HG03103 (cell line): ENCODE results near the gene RALGAPA1.

Experiments used
- ATAC-seq: cut with Tn5 transposase; IDR thresholded peaks from one replicate; pipeline ENCODE4 v1.9.1; 2021; ENCODE audit warnings: low read depth; ENCODE audit not compliant: unreplicated experiment

RALGAPA1 gene

DNA sequence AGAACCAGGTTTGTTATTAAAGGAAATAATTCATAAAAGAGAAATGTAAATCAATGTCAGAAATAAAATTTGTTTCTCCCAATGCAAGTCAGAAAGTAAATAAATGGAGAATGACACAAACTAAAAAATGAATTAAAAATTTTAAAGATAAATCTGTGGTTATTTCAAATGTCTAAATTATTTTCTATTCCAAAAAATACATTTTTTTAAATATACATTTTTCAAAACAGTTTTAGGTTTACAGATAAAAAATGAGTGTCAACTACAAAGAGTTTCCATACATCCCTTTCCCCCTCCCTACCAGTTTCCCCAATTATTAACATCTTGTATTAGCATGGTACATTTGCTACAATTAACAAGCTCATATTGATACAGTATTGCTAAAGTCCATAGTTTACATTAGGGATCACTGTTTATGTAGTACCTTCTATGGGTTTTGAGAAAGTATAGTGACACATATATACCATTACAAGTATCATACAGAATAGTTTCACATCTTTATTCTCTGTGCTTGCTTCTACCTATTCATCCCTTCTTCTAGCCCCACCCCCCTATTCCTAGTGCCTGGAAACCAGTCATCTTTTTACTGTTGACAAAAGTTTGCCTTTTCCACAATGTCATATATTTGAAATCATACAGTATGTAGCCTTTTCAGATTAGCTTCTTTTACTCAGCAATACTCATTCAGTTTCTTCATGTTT is 104.2 kb downstream of the RALGAPA1 start:
- ATAC-seq: no peak

DNA sequence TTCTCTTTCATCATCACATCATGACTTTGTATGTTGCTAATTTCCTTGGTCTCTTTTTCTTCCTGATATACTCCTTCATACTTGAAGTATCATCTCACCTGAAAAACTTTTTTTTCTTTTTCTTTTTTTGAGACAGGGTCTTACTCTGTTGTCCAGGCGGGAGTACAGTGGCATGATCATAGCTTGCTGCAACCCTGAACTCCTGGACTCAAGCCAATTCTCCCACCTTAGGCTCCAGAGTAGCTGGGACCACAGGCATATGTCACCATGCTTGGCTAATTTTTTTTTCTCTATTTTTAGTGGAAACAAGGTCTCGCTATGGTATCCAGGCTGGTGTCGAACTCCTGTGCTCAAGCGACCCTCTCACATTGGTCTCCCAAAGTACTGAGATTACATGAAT is 107.6 kb downstream of the RALGAPA1 start:
- ATAC-seq: no peak

DNA sequence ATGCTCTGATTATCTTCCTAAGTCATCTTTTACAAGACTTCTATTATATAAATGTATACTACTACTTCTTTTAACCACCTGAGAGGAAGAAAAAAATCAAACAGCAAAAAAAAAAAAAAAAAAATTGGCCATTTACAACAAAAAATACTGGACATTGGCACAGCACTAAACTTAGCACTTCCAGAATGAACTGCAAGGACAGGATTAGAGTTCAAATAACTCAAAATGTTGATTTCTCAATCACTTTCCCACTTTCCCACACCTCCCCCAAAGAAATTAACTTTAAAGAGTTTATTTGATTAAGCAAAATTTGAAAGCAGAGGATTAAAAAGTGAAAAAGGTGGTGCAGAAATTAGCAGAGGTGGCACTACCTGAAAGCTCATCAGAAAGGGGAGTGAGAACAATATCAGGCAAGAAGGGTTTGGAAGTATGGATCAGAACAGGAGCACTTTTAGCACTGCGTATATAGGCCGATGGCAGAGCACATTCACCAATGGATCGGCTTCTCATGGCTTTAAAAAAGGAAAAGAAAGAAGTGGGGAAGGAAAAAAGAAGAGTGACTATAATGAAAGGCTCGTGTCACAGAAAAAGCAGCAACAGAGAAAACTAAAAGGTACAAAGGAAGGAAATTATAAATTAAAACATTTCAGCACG is 109.2 kb downstream of the RALGAPA1 start:
- ATAC-seq: no peak

DNA sequence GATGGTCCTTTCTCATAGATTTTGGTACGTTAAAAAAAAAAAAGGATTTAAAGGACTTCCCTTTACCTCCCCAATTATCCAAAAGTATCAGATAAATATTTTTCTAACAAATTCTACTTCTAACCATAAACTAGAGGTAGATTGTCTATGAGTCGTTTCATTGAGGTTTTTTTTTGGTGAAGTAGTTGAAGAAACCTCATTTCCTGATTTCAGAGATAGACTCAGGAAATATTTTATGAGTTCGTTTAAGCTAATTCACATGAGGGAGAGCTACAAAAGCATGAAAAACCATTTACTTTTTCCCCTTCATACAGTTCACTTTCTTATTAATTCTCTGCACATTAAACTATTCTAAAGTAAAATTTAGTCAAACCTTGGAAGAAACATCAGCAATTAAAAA is 112.5 kb downstream of the RALGAPA1 start:
- no peak for ATAC-seq

DNA sequence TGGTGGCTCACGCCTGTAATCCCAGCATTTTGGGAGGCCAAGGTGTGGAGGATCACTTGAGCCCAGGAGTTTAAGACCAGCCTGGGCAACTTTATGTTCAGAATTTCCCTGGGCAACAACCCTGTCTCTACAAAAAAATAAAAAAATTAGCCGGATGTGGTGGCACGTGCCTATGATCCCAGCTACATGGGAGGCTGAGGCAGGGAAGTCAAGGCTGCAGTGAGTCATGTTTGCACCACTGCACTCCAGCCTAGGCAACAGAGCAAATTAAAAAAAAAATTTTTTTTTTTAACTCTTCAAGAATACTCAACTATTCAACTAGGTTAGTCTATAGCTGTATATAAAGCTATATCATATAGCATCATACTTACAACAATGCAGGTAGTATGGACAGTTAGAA is 113.0 kb downstream of the RALGAPA1 start:
- no peak for ATAC-seq

DNA sequence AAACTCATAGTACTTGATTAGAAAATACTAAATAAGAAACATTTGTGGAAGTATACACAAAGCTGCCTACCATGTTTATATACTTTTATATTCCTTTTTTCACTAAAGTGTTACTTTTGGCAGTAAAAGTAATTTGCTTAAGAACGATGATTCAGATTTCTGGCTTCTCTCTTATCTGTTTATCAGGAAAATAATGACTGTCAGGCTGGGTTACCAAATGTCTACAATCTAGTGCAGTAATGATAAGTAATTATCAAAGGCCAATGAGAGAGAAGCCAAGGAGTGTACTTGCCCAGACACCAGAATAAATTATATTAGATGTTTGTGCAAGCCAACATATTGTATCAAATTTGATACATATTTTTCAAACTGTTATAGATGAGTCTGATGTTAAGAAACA is 113.4 kb downstream of the RALGAPA1 start:
- ATAC-seq: no peak

DNA sequence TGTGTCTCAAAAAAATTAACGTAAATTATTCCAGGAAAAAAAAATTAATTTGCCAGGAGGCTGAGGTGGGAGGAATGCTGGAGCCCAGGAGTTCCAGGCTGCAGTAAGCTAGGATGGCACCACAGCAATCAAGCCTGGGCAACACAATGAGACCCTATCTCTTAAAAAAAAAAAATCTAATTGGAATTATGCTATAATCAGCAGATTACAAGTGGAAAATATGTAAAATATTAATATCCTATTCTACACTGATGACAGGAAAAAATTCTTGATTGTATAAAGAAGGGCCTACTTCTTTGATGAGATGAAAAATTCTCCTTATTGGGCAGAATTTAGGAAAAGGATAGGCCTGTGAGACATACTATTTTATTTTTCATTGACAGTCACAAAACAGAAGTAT is 114.0 kb downstream of the RALGAPA1 start:
- ATAC-seq: no peak

DNA sequence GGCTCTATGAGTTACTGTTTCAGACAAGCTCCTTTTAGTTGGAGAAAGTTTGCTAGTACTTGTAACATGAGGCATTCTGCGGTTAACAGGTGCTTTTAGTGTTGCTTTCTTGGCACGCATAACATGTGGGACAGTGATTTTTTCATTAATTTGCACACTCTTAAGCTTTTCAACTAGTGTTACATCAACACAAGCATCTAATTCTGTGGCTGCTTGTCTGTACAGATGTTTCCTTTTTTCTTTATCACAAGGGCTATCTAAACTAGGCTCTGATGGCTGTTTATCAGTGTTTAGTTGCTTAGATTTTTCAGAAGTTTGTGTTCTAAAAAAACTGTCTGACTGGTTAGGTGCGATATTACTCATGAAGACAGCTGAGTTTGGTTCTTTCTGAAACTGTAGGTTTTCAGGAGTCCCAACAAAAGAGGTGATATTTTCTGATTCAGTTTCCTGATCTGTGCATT is 120.1 kb downstream of the RALGAPA1 start:
- ATAC-seq: no peak

DNA sequence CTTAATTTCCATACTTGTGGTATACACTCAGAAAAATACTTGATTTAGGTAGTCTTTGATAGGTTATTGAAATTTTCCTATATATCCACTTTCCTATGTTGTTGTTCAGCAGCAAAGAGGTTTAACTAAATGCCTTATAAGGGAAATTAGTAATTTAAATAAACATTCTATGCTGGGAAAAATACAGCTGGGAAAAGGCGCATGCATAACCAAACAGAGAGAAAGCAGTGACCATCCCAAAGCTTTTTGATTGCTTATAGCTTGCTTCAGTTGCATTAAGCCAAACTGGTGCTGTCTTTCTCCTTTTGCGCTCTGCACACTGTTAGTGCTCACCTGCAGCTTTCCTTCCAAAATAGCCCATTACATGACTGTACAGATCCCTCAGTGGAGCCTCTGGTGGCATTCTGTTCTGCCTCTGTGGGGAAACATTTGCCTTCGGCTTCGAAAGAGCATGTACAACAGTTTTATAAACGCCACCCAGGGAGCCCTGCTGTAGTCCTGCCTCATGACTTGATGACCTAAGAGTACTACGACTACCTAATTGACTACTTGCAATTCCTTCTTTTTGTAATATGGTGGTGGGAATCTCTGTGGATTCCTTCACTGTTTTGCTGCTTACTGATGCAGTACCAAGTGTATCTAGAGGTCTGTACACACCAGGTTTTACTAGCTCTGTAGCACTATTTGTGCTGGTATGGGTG is 120.8 kb downstream of the RALGAPA1 start:
- ATAC-seq: no peak

DNA sequence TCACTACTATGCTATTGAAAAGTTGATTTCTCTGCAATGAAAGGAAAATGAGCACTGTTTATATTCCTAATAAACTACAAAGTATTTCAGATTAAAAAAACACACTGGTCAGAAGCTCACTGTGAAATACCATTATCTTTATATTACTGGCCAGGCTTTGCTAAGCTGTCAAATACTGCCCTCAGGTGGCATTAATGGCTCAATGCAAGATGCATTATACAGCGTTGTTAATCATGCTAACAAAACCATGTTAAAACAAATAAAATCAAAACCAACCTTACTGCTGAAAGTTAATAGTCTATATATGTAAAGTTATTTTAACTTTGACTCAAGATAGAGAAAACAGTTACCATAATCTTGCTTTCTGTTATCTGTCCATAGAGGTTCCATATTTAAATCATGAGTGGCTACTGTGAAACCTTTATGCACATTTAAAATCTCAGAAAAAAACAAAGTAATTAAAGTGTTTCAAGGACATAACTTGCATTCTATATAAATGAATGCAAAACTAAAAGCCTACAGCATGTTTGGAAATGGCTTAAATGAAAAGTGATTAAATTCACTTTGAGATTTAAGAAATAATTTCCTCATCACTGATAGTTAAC is 121.7 kb downstream of the RALGAPA1 start:
- no peak for ATAC-seq

DNA sequence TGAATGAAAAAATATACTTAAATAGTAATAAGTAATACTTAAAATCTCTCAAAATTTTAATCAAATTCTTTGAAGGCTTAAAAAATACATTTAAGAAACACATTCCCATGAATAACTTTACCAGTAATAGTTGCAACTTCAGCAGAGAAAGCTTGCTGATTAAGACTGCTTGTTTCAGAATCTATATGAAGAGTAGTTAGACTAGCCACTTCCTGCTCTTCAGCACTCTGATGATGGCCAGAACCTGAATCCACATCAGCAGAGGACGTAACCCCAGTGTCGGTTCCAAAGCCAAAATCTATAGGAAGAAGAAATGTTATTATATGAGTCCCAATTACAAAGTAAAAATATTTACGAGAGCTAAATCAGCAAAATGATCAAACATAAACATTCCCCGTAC is 125.4 kb downstream of the RALGAPA1 start:
- peak; percentile 66 for ATAC-seq

DNA sequence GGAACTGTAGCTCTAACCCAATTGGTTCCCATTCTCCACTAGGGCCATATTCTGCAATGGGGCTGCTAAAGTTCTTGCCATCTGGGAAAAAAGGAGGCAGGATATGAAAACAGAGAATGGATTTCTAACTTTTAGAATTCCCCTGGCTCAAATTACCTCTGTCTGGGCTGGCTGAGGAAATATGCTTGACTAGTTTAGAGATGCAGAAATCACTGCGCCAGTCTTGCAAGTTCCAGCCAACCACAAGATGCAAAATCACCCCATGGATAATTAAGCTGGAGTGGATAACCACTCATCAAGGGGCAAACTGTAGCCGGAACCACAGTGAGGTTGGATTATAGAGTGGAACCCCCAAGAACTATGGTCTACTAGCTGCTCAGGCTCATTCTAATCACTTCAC is 126.3 kb downstream of the RALGAPA1 start:
- no peak for ATAC-seq

DNA sequence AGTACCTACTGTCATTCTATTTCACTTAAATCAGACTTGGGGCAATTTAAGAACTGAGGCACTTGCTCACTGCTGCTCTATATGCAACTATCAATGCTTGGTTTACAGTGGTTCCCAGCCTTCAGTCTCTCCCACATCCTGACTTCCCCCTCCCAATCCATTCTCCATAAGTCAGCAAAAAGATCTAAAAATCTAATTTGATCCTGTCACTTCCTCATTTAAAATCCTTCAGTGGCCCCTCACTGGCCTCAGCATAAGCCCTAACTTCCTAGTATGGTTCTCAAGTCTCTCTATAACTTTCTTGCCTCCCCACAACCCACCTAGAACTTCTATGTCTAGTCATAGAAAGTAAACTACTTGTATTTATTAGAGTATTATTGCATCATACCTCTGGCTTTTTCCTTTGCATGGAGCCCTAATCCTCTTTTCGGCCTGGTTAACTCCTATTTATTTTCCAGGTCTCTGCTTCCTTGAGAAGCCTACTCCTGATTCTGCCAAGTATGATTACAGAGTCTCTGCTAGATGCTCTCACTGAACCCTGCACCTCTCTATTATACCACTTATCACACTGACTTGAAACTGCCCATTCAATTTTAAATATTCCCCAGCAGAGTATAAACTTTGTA is 130.6 kb downstream of the RALGAPA1 start:
- no peak for ATAC-seq

DNA sequence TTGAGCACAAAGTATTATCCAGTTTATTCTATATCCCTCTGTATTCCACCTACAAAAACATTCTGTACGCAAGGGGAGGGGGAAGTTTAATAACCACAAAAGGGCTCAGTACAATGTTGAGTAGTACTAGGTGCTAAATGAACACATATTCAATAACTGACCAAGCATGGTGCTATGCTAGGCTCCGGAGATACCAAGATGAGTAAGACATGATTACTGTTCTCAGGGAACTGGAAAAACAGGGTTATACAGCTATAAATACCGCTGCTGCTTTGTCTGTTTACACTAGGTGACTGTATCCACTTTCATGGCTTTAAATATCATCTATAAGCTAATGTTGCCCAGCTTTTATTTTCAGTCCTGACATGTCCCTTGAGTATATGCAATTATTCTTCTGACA is 139.3 kb downstream of the RALGAPA1 start:
- ATAC-seq: no peak

DNA sequence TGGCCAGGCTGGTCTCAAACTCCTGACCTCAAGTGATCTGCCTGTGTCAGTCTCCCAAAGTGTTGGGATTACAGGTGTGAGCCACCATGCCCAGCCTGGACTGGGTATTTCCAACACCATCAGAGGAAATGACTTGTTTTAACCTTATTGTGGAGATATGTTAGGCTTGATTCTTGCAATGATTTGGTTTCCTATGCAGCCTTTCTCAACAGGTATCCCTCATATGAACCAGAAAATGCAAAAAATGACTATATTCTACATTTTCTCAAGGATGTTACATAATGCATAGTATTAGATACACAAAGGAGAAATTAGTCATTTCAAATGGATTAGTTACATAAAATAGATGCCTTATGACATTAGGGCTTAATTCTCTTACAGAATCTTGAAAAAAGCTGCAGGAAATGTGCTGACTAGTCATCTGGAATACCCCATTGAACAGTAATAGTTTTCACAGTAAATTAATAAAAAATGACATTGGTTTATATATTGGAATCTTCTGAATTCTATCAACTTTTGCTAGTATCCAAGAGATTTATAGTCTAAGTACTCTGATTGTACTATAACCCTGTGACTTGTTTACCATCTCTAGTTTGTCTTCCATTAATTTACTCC is 142.6 kb downstream of the RALGAPA1 start:
- no peak for ATAC-seq

DNA sequence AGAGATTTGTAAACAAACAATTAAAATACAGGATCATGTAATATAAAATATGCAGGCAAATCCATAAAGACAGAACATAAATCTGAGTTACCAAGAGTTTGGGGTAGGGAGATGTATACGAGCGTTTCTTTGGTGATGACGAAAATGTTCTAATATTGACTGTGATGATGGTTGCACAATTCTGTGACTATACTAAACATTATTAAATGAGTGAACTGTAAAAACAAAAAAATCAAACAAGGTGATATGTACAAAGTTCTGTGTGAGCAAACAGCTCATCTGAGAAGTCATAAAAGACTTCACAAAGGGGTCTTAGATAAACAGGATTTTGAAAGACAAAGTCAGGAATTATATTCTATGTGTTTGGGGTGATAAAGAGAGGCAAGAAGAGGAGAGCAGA is 147.2 kb downstream of the RALGAPA1 start:
- no peak for ATAC-seq

DNA sequence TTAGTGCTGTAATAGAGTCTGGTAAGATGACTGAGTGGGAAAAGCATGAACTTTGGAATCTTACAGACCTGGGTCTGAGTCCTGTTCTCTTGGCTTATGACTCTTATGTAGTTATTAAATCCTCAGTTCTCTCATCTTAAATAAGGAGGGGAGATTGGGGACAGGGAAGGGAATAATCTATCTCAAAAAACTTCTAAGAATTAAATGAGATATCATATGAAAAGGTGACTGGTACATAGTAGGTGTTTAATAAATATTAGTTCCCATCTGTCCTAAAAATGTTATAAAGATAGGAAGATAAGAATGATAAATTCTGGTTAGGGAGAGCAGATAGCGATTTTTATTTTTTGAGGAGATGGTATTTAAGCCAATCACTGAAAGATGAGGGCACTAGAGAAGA is 156.1 kb downstream of the RALGAPA1 start:
- no peak for ATAC-seq

DNA sequence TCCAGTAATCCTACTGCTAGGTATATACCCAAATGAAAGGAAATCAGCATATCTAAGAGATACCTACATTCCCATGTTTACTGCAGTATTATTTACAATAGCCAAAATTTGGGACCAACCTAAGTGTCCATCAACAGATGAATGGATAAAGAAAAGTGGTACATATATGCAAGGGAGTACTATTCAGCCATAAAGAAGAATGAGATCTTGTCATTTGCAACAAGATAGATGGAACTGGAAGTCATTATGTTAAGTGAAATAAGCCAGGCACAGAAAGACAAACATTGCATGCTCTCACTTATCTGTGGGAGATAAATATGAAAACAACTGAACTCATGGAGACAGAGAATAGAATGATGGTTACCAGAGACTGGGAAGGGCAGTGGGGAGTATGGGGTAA is 165.6 kb downstream of the RALGAPA1 start:
- ATAC-seq: no peak

DNA sequence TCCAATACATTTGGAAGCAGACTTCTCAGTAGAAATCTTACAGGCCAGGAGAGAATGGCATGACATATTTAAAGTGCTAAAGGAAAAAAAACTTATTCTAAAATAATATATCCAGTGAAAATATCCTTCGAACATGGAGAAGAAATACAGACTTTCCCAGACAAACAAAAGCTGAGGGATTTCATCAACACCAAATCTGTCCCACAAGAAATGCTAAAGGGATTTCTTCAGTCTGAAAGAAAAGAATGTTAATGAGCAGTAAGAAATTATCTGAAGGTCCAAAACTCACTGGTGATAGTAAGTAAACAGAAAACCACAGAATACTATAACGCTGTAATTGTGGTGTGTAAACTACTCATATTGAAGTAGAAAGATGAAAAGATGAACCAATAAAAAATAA is 171.2 kb downstream of the RALGAPA1 start:
- ATAC-seq: no peak

DNA sequence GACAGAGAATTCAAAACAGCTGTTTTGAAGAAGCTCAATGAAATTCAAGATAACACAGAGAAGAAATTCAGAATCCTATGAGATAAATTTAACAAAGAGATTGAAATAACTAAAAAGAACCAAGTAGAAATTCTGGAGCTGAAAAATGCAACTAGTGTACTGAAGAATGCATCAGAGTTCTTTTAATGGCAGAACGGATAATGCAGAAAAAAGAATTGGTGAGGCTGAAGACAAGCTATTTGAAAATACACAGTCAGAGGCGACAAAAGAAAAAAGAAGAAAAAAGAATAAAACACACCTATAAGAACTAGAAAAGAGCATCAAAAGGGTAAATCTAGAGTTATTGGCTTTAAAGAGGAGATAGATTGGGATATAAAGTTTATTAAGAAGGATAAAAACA is 171.8 kb downstream of the RALGAPA1 start:
- no peak for ATAC-seq

DNA sequence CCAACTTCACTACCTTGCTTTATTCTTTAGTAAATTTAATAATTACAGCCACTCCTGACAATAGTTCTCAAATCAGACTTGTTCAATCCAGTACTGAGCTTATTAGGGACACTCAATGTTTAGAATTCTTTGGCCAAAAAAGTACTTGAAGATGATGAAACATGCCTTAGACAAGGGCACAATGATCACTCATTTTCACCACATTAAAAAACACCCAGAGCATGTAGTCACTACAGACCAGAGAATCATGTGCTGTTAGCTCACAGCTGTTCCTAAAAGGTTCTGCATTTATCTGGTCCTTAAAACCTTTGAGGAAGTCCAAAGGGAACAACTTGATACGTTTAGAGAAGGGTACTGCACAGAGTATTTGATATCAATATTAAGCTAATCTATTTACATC is 176.4 kb downstream of the RALGAPA1 start:
- ATAC-seq: no peak
